RWPE2 (cell line): ENCODE data around the gene CRYZL1.

Source experiments
- ATAC-seq: fragments of 200-7000 bp; cut with Tn5 transposase; 3 replicates; pipeline ENCODE4 v1.9.1; 2021; ENCODE audit warnings: low read depth
- DNase-seq: peaks from one replicate; pipeline ENCODE4 v3.0.0-alpha.2; 2020; ENCODE audit warnings: low spot score
- H3K27ac ChIP-seq: fragments of 450-650 bp; 2 replicates; pipeline ENCODE4 v1.5.1; 2017; ENCODE audit warnings: mild to moderate bottlenecking; ENCODE audit not compliant: poor library complexity, severe bottlenecking
- H3K27me3 ChIP-seq: fragments of 250-450 bp; sonication (Bioruptor Pico); 2 replicates; pipeline ENCODE4 v1.5.1; 2021; ENCODE audit warnings: mild to moderate bottlenecking, moderate library complexity; ENCODE audit not compliant: insufficient read depth, poor library complexity, severe bottlenecking
- H3K36me3 ChIP-seq: fragments of 250-450 bp; sonication (Bioruptor Pico); 2 replicates; pipeline ENCODE4 v1.5.1; 2020; ENCODE audit warnings: low read depth, mild to moderate bottlenecking, moderate library complexity
- H3K4me1 ChIP-seq: fragments of 250-450 bp; sonication (Bioruptor Pico); 2 replicates; pipeline ENCODE4 v1.5.1; 2021; ENCODE audit warnings: mild to moderate bottlenecking, moderate library complexity; ENCODE audit not compliant: insufficient read depth, poor library complexity, severe bottlenecking
- H3K4me3 ChIP-seq: fragments of 250-450 bp; sonication (Bioruptor Pico); 2 replicates; pipeline ENCODE4 v1.5.1; 2021; ENCODE audit warnings: mild to moderate bottlenecking, moderate library complexity; ENCODE audit not compliant: severe bottlenecking
- H3K9me3 ChIP-seq: fragments of 250-450 bp; sonication (Bioruptor Pico); 2 replicates; pipeline ENCODE4 v1.5.1; 2021; ENCODE audit warnings: mild to moderate bottlenecking, moderate library complexity; ENCODE audit not compliant: severe bottlenecking
- CTCF ChIP-seq: fragments of 450-650 bp; IDR thresholded peaks from one replicate; pipeline ENCODE4 v1.5.1; 2017; ENCODE audit warnings: mild to moderate bottlenecking, moderate library complexity; ENCODE audit not compliant: poor library complexity, severe bottlenecking

CRYZL1 gene

DNA sequence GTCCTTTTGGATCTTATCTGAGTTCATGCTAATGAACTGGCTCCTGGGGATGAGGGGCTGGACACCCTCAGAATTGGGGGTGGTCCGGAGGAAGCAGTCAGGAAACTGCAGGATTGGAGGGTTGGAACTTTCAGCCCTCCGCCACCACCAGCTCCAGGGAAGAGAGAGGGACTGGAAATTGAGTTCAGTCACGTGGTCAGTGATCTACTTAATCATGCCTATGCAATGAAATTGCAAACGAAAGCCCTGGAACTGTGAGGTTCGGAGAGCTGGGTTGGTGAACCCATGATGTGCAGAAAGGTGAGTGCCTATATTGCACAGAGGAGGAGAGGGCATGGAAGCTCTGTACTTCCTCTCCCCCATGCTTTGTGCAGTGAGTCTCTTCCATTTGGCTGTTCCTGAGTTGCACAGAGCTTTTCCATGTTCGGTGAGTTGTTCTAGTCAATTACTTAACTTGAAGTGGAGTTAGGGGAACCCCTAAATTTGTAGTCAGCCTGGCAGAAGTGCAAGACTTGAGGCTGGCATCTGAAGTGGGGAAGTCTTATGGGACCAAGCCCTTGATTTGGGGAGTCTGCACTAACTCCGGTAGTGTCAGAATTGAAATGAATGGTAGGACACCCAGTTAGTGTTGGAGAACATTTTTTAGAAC is 17.5 kb upstream of the CRYZL1 start:
- Histone ChIP-seq H3K36me3 (no peaks in the 10 kb centered on the region), H3K4me1 (peaks cover 21% of the 10 kb centered on the region), H3K9me3 (peaks cover 8% of the 10 kb centered on the region), H3K27me3 (no peaks in the 10 kb centered on the region), H3K4me3 (no peak overlapping the region), H3K27ac (no peak overlapping the region)
- DNase-seq (no peak), ATAC-seq (no peak)
- no peak for TF ChIP-seq CTCF

DNA sequence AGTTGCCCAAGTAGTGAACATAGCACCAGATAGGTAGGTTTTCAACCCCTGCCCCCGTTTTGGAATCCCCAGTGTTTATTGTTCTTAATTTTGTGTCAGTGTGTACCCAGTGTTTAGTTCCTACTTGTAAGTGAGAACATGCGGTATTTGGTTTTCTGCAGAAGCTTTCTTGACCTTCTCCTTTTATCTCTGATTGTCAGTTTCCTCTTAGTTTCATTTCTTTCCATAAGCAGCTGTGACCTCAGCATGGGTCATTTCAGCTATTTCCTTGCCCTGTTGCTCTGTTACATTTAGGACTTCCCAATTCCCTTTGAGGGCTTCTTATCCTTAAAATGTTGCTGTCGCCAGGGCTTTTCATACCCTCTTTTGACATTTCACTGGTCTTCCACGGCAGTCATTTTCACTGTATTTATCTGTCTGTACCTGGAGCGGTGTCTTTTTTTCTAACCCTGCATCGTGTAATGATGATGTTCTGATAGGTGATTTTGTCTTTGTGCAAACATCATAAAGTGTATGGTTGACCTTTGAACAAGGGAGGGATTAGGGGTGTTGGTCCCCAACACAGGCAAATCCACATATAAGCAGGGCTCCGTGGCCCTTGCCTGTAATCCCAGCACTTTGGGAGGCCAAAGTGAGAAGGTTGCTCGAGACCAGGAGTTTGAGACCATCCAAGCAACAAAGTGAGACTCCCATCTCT is 15.7 kb upstream of the CRYZL1 start:
- ATAC-seq, result no peak
- H3K27ac ChIP-seq, result peak overlapping the region; percentile 90
- H3K4me1 ChIP-seq, result peaks cover 21% of the 10 kb centered on the region
- peaks cover 8% of the 10 kb centered on the region for H3K9me3 ChIP-seq
- H3K4me3 ChIP-seq, result no peak overlapping the region
- TF ChIP-seq CTCF, result no peak
- H3K36me3 ChIP-seq, result no peaks in the 10 kb centered on the region
- DNase-seq, result no peak
- H3K27me3 ChIP-seq, result no peaks in the 10 kb centered on the region

- DNase-seq (peak; percentile 87), ATAC-seq (peak; percentile 94)
- no peaks in the 10 kb centered on the region for H3K36me3 ChIP-seq
- peaks cover 3% of the 10 kb centered on the region for H3K9me3 ChIP-seq
- H3K27ac ChIP-seq, result peak overlapping the region; percentile 90
- no peaks in the 10 kb centered on the region for H3K27me3 ChIP-seq
- TF ChIP-seq CTCF, result no peak
- no peak overlapping the region for H3K4me3 ChIP-seq
- H3K4me1 ChIP-seq, result peaks cover 17% of the 10 kb centered on the region
Observed at GRCh38 chr21:33655588-33656221, 14.2 kb upstream of the CRYZL1 start.

DNA sequence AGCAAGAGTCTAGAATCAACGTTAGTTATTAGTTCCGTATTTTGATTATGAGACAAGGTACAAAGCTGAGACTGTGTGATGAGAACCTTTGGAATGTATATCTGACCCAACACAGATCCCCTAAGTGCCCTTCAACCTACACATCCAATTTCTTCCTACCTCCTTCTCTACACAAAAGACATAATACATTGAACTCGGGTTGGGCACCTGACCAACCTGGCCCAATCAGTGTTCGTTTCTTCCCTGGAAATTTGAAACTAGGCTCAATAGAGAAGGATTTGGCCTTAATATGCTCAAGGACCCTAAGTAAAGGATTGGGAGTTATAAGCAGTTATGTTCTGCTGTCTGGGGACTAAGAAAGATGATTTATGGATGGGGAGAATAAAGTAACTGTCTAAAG is 12.9 kb upstream of the CRYZL1 start:
- Histone ChIP-seq H3K9me3 (no peaks in the 10 kb centered on the region), H3K4me1 (peaks cover 17% of the 10 kb centered on the region), H3K4me3 (no peak overlapping the region), H3K27ac (peak overlapping the region; percentile 90), H3K27me3 (no peaks in the 10 kb centered on the region), H3K36me3 (no peaks in the 10 kb centered on the region)
- TF ChIP-seq CTCF, result no peak
- ATAC-seq (no peak), DNase-seq (no peak)
